VCaP (cell line): ENCODE data around the gene NEK3.
A peak's percentile ranks its signal among the peaks of the same experiment; 100 is the strongest.

Experiments
- H3K27ac ChIP-seq: fragments of 450-650 bp; 2 replicates; pipeline ENCODE4 v1.5.1; 2017
- TF ChIP-seq, protein P1 (sequence below): fragments of 450-650 bp; conservative IDR thresholded peaks from 2 replicates; pipeline ENCODE4 v1.5.1; 2017; ENCODE audit warnings: mild to moderate bottlenecking, moderate library complexity

The NEK3 gene

DNA sequence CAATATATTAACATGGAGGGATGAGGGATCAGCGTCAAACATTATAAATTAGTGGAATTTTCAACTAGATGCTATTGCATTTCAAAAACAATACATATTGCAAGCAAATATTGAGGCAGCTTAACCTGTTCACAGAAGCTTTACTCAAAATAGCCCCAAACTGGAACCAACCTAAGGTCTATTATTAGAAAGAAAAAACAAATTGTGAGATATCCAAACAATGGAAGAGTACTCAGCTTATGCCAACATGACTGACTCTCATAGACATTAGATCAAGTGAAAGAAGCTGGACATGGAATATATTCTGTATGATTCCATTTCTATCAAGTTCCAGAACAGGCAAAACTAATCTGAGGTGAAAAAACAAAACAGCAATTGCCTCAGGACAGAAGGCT is 27.6 kb upstream of the NEK3 start:
- TF ChIP-seq, protein P1, sequence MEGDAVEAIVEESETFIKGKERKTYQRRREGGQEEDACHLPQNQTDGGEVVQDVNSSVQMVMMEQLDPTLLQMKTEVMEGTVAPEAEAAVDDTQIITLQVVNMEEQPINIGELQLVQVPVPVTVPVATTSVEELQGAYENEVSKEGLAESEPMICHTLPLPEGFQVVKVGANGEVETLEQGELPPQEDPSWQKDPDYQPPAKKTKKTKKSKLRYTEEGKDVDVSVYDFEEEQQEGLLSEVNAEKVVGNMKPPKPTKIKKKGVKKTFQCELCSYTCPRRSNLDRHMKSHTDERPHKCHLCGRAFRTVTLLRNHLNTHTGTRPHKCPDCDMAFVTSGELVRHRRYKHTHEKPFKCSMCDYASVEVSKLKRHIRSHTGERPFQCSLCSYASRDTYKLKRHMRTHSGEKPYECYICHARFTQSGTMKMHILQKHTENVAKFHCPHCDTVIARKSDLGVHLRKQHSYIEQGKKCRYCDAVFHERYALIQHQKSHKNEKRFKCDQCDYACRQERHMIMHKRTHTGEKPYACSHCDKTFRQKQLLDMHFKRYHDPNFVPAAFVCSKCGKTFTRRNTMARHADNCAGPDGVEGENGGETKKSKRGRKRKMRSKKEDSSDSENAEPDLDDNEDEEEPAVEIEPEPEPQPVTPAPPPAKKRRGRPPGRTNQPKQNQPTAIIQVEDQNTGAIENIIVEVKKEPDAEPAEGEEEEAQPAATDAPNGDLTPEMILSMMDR = no peak
- H3K27ac ChIP-seq = no peak overlapping the region

DNA sequence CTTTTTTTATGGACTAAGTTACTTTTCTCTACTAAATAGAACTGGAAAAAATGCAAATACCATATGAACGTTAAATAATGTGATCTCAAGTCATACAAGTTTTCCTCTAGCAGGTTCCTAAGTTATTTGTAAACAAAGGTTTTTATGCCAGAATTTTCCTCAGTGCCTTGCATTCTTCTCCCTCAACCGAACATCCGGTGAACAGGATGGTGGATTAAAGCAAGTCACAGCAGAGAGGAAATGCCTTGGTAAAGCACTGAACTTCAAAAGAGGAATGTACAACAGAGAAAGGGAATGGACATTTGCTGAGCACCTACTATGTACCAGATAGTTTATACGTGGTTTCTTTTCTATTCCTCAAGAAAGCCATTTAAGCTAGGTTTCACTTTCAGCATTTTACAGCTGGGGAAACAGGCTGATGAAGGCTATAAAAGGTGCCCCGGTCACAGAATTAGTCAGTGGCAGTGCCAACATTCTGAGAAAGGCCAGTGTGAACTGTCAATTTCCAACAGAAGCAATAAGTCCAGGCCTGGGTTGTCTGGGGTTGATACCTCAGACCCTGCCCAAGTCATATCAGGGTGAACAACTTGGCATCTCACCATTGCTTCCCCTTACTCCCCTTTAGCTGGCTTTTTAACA is 22.0 kb upstream of the NEK3 start:
- peak overlapping the region; percentile 21; the same call in 1 of the 2 replicates for H3K27ac ChIP-seq

DNA sequence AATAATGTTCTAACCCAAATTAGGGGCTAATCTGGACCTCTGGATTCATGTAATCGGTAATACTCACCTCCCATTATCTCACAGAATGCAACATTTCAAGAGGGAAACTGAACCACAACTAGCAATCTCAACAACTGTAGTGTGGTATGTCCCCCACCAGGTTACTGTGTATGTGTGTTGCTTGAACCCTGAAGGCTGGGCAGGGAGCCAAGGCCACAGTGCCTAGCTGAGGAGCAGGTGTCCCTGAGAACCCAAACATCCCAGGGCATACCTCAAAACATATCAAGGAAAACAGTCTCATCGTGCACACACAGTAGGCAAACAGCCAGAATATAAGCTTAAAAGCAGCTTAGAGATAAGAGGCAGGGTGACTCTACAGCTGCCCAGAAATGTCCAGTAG is 20.5 kb upstream of the NEK3 start:
- TF ChIP-seq, protein P1 = no peak

DNA sequence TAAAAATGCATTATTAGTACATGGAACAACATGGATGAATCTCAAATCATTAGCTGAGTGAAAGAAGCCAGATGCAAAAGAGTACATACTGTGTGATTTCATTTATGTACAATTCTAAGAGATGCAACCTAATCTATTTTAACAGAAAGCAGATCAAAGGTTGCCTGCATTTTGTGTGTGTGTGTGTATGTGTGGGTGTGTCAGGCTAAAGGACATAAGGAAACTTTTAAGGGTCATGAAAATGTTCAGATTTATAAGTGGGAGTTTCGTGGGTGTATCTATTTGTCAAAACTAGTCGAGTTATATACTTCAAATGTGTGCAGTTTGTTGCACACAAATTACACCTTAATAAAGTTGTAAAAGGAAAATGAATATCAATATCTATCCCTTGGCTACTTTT is 17.9 kb upstream of the NEK3 start:
- H3K27ac ChIP-seq = no peak overlapping the region; the same call in 1 of the 2 replicates
- TF ChIP-seq, protein P1 = no peak

More for the DNA sequence above, 20.5 kb upstream of the NEK3 start:
- H3K27ac ChIP-seq = no peak overlapping the region

DNA sequence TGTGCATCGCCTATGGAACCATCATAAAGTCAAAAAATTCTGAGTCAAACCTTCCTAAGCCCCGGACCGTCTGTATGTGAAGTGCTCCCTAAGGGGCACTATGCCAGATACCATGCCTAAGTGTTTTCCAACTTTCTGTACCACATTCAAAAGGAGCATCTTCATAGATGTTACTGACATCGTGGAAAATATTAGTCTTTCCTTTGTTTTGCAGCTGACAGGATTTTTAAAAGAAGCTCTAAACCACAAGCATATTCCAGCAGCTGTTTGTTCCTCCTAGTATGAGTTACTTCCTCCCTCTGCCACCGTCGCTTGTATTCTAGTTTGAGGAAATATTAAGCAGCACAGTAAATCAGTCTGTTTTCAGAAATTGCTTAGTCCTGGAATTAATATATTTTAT is 14.6 kb upstream of the NEK3 start:
- peak overlapping the region; percentile 92 for H3K27ac ChIP-seq

DNA sequence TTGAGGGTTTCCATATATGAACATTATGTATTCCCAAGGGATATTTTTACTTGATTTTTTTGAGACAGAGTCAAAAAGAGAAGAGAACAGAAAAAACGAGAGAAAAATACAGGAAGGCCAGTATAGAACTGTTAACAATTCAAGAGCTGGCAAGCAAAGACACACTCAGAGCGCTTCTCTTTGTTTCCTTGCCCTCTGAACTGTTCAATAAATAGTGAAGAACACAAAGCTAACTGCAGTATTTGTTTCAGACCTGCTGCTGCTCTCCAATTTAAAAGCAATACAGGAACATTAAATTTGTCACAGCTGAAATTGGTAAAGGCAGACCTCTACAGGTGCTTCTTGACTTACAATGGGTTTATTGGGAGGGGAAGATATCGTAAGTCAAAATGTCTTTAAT is 14.0 kb upstream of the NEK3 start:
- peak overlapping the region; percentile 92 for H3K27ac ChIP-seq
- TF ChIP-seq, protein P1 = no peak

DNA sequence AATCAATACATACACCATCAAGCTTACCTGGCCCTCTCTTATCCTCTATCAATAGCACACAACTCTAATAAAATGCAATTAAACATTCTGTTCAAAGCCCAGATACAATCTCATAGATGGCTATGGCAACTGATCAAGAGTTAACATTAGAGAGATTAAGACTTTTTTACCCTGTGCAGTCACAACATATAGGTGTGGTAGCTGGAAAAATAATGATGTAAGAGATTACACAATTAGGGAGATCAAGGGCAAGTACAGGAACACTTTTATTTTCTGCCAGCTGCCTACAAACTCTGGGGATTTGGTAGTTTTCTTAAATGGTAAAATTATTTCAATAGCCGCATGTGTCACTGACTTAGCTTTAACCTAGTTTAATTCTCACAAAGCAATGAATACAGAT is 12.3 kb upstream of the NEK3 start:
- H3K27ac ChIP-seq = peak overlapping the region; percentile 92

DNA sequence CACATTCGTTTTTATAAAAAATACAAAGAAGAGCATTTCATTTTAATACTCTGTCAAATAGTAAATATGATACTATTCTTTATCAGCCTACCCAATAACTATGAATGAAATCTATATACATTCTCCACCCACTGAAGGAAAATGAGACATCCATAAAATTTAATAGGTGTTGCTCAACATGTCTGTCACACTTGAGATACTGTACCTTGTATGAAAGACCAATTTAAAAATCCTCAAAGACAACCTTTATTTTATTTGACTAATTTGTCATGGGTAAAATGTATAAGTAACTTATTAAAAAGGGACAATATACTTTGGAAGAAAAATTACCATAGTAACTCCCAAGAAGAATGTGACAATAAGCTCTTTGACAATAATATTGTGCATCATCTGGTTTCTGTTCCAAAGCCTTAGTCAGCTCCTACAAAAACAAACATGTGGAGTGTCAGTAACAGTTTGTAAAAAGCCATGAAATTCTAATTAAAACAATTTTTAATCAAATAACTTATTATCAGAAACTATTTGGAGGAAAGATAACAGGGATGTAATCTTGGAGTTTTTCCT is 11.5 kb upstream of the NEK3 start:
- peak overlapping the region; percentile 92 for H3K27ac ChIP-seq

DNA sequence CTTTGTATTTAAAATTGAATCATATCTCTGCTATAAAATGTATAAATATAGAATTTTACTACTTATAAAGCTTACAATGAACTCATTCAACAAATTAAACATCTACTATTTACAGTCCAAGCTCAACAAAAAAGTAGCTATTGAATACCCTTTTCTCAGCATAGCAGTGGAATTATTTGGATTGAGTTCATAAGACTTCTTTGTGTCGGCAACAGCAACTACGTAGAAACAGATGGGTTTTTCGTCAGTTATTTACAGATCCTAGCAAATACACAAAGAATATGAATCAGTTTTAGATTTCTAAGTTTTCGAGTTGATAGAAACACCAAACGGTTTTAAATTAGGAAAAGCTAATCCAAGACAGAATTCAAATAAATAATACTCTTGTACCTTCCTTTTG is 10.4 kb upstream of the NEK3 start:
- H3K27ac ChIP-seq = peak overlapping the region; percentile 92; the same call in 1 of the 2 replicates
- TF ChIP-seq, protein P1 = no peak

DNA sequence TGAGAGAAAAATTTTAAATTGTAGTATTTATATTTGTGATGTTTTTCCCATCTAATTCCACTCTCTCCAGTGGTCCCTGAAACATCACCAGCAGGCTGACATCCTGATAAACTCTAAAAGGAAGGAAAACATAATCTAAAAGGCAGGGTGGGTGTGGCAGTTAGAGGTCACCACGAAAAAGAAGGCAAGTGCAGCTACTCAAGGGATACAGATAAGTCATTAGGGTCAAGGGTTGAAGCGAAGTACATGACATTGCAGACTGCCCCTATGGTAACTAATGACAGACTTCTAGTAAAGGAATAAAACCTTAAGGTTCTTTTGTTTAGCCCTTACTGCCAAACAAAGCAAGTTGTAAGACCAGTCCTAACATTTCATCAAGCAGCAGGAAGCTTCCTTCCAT is 6.0 kb upstream of the NEK3 start:
- TF ChIP-seq, protein P1 = no peak

More for the DNA sequence above, 6.0 kb upstream of the NEK3 start:
- peak overlapping the region; percentile 81 for H3K27ac ChIP-seq
